ENCODE results near the gene TNFRSF11A.

TNFRSF11A gene

DNA sequence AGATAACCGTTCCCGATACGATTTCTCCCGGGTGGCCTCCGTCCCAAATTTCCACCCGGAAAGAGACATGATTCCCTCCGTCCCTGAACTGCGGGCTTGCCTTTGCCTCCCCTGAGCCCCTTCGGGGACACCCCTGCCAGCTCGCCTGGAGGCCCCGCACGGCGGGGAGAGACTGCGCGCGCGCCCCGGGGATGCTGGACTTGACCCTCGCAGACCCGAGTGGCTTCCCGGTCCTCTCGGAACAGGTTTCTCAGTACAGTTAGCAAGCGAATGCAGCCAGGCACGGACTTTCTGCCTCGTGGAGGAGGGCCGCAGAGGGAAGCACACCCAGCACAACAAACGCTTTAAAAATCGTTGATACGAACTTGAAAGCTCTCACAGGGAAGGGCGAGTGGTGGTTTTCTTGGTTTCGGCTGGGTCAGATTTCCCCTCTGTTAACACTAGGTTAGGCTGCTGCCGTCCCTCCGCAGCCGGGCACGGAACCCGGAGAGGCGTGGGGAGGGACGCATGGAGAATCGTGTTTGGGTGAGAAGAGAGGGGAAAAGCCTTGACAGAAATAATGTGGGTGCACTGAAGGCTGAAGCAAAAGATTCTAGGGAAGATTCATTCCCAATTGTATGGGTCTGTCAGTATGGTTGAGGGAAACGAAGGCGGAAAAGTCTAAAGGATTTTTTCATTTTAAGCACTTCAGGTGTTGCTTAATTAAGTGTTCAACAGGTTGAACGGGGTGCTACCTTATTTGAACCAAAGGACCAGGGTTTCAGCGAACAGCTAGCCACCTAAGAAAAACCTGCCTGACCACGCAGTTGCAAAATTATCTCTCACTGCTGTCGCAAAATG, 916 bp downstream of the TNFRSF11A start:
- DNase-seq = peak; percentile 39

DNA sequence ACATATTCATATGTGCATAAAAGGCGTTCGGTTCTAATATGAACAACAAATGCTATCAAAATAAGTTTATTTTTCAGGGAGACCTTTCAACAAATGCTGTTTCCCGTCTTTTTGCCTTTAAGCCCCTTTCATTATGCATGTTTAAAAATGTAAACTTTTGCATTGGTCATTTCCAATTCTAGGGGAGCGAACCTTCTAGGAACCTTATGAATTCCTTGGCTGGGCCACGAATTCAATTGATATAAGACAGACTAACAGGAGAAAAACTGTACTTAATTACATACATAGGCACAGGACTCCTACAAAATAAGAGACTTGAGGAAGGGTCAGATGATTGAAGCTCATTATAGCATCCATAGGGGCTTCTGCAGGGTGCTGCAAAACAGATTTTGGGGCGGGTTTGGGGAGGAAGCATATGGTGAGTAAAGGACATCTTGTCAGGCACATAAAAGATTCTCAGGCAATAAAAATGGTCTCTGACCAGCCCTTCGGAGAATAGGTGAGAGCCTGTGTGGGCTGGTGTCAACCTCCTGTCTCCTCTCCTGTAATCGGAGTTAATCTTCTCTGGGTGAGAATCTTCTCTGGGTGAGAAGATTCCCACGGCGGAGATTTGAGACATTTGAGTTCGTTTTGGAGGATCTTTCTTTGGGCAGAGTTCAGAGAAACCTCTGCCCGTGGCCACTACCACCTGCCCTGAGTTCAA, 1.7 kb downstream of the TNFRSF11A start:
- no peak for DNase-seq

GRCh38 chr18:62327977-62328376, 2.9 kb downstream of the TNFRSF11A start:
- DNase-seq = no peak

- DNase-seq = no peak
Measured at GRCh38 chr18:62328586-62329525, 3.7 kb downstream of the TNFRSF11A start.

- DNase-seq = peak; percentile 55
Measured at GRCh38 chr18:62329691-62330454, 4.8 kb downstream of the TNFRSF11A start.

DNA sequence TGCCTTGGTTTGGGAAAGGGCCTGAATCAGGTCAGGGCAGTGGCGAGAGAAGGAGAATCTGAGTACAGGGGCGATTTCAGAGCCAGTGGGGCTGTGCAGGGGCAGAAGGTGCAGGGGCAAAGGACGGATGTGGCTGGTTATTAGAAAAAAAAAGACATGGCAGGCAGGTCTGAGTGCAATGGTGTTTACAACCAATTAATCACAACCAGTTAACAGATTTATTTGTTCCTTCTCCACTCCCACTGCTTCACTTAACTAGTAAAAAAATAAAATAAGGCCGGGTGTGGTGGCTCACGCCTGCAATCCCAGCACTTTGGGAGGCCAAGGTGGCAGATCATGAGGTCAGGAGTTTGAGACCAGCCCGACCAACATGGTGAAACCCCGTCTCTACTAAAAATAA, 5.5 kb downstream of the TNFRSF11A start:
- no peak for DNase-seq

DNA sequence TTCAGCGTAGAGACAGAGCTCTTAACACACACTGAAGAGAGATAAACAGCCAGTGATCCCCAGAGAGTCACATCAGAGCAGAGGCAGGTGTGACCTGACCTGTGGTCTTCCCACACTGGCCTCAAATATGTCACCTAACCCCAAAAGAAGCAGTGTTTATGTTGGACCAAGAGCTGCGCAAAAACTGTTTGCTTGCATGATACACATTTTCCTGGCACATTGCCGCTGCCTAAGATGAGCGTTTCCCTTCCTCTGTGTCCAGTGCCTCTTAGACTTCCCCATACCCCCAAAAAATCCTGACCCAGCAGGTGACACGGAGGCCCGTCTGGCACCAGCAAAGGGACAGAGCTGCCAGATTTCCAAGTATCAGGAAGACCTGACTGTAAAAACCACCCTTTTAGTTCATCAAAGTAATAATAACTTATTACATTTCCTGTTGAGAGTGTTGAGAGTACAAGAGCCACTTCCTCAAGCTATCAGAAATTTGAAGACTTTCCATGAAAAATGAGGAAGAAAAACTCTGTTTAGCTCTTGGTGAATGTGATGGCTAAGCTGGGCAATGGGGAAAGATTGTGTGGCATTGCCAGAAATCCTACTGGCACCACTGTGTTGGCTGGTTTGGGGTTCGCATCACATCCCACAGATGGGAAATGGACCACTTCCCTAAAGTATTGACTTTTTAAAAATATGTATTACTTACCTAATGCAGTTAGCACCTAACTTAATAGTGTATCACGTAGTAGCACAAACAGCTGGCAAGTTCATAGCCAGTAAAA, 6.7 kb downstream of the TNFRSF11A start:
- no peak for DNase-seq

GRCh38 chr18:62332431-62332830, 7.3 kb downstream of the TNFRSF11A start:
- no peak for DNase-seq

GRCh38 chr18:62332964-62333695, 8.0 kb downstream of the TNFRSF11A start:
- DNase-seq = no peak

- DNase-seq = no peak
Measured at GRCh38 chr18:62334120-62334519, 9.0 kb downstream of the TNFRSF11A start.

- no peak for DNase-seq
Measured at GRCh38 chr18:62335494-62335893, 10.4 kb downstream of the TNFRSF11A start.

DNA sequence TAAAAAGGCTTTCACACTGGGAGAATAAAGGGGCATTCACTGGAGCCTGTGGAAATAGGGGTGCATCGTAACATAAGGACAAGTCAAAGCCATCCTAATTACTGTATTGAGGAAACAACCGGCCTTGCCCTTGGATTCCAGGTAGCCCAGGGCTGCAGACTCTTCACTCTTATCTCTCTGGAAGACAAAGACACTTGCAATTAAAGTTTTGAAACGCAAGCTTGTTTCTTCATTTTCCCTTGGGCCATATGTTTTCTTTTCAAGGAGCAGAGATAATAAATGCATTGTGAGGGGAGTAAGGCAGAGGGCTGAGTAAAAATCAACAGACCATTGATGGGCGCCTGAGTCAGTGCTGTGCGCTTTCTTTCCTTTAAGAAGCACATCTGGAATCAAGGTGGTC, 11.5 kb downstream of the TNFRSF11A start:
- no peak for DNase-seq

DNA sequence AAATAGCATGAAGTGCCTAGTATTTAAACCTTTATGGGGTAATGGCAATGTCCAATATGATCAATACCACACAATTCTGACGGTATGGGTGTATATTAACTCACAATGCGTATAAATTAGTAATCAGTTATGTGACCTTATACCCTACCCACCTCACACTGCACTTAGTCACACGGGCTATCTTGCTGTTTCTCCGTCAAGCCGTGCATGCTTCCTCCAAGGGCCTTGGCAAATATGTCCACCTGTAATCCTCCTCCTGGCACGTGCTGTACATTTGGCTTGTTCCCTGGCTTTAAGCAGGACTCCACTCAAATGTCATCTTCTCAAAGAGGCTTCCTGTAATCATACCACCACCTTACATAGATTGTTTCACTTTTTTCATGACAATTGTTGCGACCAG, 12.2 kb downstream of the TNFRSF11A start:
- no peak for DNase-seq

- DNase-seq = no peak
Measured at GRCh38 chr18:62338446-62339105, 13.5 kb downstream of the TNFRSF11A start.

GRCh38 chr18:62339106-62339988, 14.2 kb downstream of the TNFRSF11A start:
- peak; percentile 86 for DNase-seq

GRCh38 chr18:62340996-62341395, 15.9 kb downstream of the TNFRSF11A start:
- DNase-seq = peak; percentile 58

DNA sequence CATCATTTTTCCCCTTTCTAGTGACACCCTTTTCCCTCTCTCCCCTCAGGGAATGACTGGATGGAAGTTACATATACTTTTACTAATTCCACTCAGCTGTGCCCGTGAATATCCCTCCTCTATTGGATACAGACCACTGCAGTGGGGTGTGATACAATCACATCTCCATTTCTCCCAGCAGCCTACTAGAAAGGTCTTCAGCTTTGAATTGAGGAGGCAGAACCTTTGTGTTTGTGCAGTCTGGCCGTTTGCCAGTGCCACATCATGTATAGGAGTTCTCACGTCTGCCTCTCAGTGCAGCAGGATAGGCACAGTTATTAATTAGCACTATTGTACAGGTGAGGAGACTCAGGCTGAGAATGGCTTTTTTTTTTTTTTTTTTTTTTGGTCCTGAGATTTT, 16.4 kb downstream of the TNFRSF11A start:
- no peak for DNase-seq

GRCh38 chr18:62342884-62343283, 17.8 kb downstream of the TNFRSF11A start:
- no peak for DNase-seq

- no peak for DNase-seq
Measured at GRCh38 chr18:62343316-62343715, 18.2 kb downstream of the TNFRSF11A start.

Data from activated CD4-positive, alpha-beta T cell treated with anti-CD3 and anti-CD28 coated beads, Interleukin-10, Interleukin-2, amounts not matched to agents 100 ng/mL and 50 ng/mL, durations not matched to agents 16 hours and 8 hours (primary cell).